ENCODE results near the gene GSTA3. TPM values are rescaled to one million over a fixed set of nuclear protein-coding genes. Genes with fewer than 3 reads are reported as not detected.

Gene GSTA3
- polyA plus RNA-seq, 1 donor from 2014 or later: not detected

Other genes with a start within 250 kb of the GSTA3 start
- 43.5 TPM for gene TMEM14A, start 238.6 kb downstream of the GSTA3 start, polyA plus RNA-seq (ENCODE audit: insufficient read depth, low read depth, low replicate concordance)
- gene GSTA2, start 146.2 kb downstream of the GSTA3 start, polyA plus RNA-seq (ENCODE audit: insufficient read depth, low read depth, low replicate concordance): not detected
- not detected for gene GSTA1, start 105.9 kb downstream of the GSTA3 start, polyA plus RNA-seq (ENCODE audit: insufficient read depth, low read depth, low replicate concordance)
- gene GSTA5, start 68.9 kb downstream of the GSTA3 start, polyA plus RNA-seq (ENCODE audit: insufficient read depth, low read depth, low replicate concordance): not detected
- 73.9 TPM for gene GSTA4, start 85.6 kb upstream of the GSTA3 start, polyA plus RNA-seq (ENCODE audit: insufficient read depth, low read depth, low replicate concordance)
- gene CILK1, start 152.1 kb upstream of the GSTA3 start, polyA plus RNA-seq (ENCODE audit: insufficient read depth, low read depth, low replicate concordance): 2.9 TPM
- gene FBXO9, start 155.7 kb upstream of the GSTA3 start, polyA plus RNA-seq (ENCODE audit: insufficient read depth, low read depth, low replicate concordance): 24.1 TPM
- not detected for gene GCM1, start 239.1 kb upstream of the GSTA3 start, polyA plus RNA-seq (ENCODE audit: insufficient read depth, low read depth, low replicate concordance)